ENCODE data around the gene MDH2.
"Not testable (repeated sequence)": the region's sequence is repeated elsewhere in the genome, so short reads cannot be mapped to it uniquely, and the experiment has no call there.

The MDH2 gene

GRCh38 chr7:76071316-76072242, 23.7 kb downstream of the MDH2 start:
- no peak for DNase-seq (ENCODE audit: low read depth in 2 of 2)

GRCh38 chr7:76072243-76073148, 24.6 kb downstream of the MDH2 start:
- no peak for DNase-seq (ENCODE audit: low read depth in 2 of 2)

- no peak for DNase-seq (ENCODE audit: low read depth in 2 of 2)
Observed at GRCh38 chr7:76073335-76073990, 25.6 kb downstream of the MDH2 start.

GRCh38 chr7:76074306-76074971, 26.5 kb downstream of the MDH2 start:
- DNase-seq (ENCODE audit: low read depth in 2 of 2) = no peak

GRCh38 chr7:76074972-76075370, 27.1 kb downstream of the MDH2 start:
- no peak for DNase-seq (ENCODE audit: low read depth in 2 of 2)

GRCh38 chr7:76076995-76077394, 29.1 kb downstream of the MDH2 start:
- DNase-seq (ENCODE audit: low read depth in 2 of 2) = no peak

GRCh38 chr7:76077435-76077834, 29.5 kb downstream of the MDH2 start:
- no peak for DNase-seq (ENCODE audit: low read depth in 2 of 2)

- DNase-seq (ENCODE audit: low read depth in 2 of 2) = no peak
Observed at GRCh38 chr7:76080204-76080603, 32.3 kb downstream of the MDH2 start.

GRCh38 chr7:76084115-76084514, 36.2 kb downstream of the MDH2 start:
- not testable (repeated sequence) for DNase-seq (ENCODE audit: low read depth in 2 of 2)

- DNase-seq (ENCODE audit: low read depth in 2 of 2) = no peak
Observed at GRCh38 chr7:76086070-76086469, 38.2 kb downstream of the MDH2 start.

- DNase-seq (ENCODE audit: low read depth in 2 of 2) = not testable (repeated sequence)
Observed at GRCh38 chr7:76087362-76087791, 39.5 kb downstream of the MDH2 start.

- no peak for DNase-seq (ENCODE audit: low read depth in 2 of 2)
Observed at GRCh38 chr7:76089865-76090475, 42.1 kb downstream of the MDH2 start.

GRCh38 chr7:76091506-76091905, 43.6 kb downstream of the MDH2 start:
- no peak for DNase-seq (ENCODE audit: low read depth in 2 of 2)

GRCh38 chr7:76093531-76093930, 45.6 kb downstream of the MDH2 start:
- DNase-seq (ENCODE audit: low read depth in 2 of 2) = not testable (repeated sequence)

- DNase-seq (ENCODE audit: low read depth in 2 of 2) = not testable (repeated sequence)
Observed at GRCh38 chr7:76094326-76094725, 46.4 kb downstream of the MDH2 start.

GRCh38 chr7:76095908-76096307, 48.0 kb downstream of the MDH2 start:
- no peak for DNase-seq (ENCODE audit: low read depth in 2 of 2)

- DNase-seq (ENCODE audit: low read depth in 2 of 2) = not testable (repeated sequence)
Observed at GRCh38 chr7:76101693-76102437, 54.0 kb downstream of the MDH2 start.

- DNase-seq (ENCODE audit: low read depth in 2 of 2) = not testable (repeated sequence)
Observed at GRCh38 chr7:76103788-76104187, 55.9 kb downstream of the MDH2 start.

- DNase-seq (ENCODE audit: low read depth in 2 of 2) = not testable (repeated sequence)
Observed at GRCh38 chr7:76106130-76106529, 58.2 kb downstream of the MDH2 start.

GRCh38 chr7:76106893-76107292, 59.0 kb downstream of the MDH2 start:
- DNase-seq (ENCODE audit: low read depth in 2 of 2) = no peak
